ENCODE results near the gene SFSWAP.

Gene SFSWAP

DNA sequence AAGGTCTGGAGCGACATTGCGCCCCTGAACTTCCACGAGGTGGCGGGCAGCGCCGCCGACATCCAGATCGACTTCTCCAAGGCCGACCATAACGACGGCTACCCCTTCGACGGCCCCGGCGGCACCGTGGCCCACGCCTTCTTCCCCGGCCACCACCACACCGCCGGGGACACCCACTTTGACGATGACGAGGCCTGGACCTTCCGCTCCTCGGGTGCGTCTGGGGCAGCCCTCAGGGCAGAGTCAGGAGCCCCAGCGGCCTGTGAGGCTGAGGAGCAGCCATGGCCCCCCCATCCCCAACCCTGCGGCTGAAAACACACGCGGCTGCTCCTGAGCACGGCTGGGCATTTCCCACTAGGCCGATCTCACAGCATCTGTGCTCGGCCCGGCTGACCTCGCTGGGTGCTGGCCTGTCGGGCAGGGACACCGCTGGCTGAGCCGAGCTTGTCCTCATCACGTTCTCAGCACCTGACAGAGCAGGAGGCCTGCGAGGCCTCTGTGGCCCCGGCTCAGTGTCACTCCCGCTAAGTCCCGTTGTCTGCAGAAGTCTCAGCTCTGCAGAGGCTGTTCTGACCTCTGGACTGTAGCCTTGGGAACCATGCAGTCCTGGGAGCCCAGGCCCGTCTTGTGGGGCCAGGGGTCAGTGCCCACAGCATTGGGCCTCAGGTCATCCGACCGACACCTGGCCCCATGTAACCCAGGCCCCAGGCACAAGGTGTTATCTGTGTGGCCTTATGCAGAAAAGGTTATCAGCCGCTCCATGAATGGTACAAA is 129.9 kb downstream of the SFSWAP start:
- DNase-seq, result no peak

DNA sequence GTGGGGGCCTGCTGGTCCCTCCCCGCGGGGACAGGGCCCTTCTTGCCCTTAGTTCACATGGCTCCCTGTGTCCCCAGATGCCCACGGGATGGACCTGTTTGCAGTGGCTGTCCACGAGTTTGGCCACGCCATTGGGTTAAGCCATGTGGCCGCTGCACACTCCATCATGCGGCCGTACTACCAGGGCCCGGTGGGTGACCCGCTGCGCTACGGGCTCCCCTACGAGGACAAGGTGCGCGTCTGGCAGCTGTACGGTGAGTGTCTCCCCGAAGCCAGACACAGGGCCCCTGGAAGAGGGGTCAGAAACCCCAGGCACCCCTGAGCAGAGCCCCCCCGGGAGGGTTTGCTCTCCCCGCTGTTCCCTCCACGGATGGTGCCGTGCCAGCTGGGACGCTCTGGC is 130.7 kb downstream of the SFSWAP start:
- no peak for DNase-seq

DNA sequence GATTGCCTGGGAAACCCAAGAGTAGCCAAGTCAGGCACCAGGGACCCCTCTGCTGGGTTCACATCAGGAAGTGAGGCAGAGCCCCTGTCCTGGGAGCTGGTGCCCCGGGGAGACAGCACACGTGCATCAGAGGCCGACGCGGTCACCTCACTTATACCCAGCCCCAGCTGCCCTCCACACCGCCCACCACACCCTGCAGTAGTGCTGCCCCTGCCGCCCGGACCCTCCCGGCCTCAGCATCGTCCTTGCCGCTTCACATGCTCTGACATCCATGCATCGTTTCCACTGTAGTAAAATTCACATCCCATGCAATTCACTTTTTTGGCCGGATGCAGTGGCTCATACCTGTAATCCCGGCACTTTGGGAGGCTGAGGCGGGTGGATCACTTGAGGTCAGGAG is 131.3 kb downstream of the SFSWAP start:
- no peak for DNase-seq

DNA sequence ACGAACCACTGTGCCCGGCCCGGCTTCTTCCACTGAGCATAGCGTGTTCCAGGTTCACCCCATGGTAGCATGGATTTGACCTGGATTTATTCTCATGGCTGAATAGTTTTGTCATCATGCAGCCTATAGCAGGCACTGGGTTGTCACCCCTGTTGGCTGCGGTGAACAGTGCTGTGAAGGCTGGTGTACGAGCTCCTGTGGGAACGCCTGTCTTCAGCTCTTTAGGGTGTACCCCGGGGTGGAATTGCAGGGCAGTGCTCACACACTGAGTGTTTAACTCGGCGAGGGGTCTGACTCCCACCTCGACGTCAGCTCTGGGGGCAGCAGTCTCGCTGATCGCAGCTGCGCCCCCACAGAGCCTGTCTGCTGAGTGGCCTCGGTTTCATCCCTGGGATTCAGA is 132.6 kb downstream of the SFSWAP start:
- no peak for DNase-seq

DNA sequence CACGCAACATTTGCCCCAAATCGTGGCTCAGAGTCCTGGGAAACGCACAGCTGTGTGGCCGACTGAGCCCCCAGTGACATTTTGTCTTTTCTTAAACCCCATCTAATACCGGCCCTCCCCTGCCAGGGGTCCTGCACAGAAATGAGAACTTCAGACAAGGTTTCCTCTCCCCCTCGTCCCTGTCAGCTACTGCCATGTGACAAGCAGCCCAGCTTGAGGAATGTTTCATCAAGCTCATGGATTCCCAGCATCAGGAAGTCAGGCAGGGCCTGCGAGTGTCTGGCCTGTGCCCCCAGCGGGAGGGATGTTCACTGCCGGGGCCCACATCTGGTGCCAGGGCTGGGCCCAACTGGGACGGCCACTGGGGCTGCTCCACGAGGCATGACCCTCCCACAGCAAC is 133.2 kb downstream of the SFSWAP start:
- DNase-seq, result no peak

DNA sequence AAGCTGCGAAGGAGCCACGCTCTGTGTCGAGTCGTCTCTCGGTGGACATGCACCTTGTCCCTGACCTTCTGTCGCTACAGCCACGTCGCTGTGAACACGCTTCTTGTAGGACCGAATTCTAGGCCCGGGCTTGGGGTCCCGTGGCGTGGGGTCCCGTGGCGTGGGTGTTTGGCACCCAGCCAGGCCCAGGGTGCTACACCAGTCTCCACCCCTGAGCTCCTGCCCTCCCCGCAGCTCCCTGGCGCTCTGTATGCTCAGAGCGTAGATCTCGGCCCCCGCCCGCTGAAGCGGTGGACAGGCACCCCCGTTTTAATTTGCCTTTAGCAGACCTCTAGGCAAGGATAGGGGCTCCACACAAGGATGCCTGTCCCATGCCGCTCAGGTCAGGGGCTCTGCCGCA is 133.8 kb downstream of the SFSWAP start:
- no peak for DNase-seq

DNA sequence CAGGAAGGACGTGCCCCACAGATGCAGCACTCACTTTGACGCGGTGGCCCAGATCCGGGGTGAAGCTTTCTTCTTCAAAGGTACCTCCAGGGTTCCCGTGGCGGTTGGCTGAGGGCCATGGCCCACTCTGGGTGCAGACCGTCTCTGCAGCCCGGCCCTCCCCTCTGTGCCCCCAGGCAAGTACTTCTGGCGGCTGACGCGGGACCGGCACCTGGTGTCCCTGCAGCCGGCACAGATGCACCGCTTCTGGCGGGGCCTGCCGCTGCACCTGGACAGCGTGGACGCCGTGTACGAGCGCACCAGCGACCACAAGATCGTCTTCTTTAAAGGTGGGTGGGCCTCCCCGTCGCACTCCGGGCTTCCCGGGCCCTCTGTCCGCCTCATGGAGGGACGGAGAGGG is 134.2 kb downstream of the SFSWAP start:
- DNase-seq, result no peak

DNA sequence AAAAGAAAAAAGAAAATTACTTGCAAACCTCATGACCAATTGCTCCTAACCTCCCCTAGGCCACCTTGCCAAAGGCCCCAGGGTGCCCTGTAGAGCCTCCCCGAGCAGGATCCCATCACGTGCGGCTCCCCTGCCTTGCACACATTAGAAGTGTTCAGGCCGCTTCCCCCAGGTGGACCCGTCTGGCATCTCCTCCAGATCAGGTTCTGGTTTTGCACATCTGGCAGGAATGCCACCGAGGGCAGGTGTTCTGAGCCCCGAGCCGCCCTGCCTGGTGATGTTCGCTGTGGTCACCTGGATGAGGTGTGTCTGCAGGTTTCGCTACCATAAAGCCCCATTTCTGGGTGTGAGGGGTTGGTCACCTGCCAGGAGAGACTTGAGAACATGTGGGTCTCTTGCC is 136.6 kb downstream of the SFSWAP start:
- DNase-seq, result no peak

DNA sequence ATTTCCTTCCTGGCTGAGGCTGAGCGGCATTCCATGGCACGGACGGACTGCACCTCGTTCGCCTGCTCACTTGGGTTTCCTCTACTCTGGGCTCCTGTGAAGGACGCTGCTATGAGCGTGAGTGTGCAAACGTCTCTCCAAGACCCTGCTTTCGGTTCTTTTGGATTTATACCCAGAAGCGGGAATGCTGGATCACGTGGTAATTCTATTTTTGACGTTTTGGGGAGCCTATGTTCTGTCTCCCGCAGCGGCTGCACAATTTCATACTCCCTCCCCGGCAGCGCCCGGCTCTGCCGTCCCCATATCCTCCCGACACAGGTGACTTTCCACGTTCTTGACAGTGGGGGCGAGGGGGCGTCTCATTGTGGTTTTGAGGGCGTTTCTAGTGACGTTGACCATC is 137.9 kb downstream of the SFSWAP start:
- DNase-seq, result no peak

All from stimulated activated naive CD4-positive, alpha-beta T cell (primary cell).